OCI-M1 (cell line): ENCODE data around the gene ETV1.
A peak's percentile ranks its signal among the peaks of the same experiment; 100 is the strongest.

ENCODE experiments used
- DNase-seq: peaks from one replicate; lab custom pipeline; 2025; lab: John Stamatoyannopoulos, UW

ETV1 gene

DNA sequence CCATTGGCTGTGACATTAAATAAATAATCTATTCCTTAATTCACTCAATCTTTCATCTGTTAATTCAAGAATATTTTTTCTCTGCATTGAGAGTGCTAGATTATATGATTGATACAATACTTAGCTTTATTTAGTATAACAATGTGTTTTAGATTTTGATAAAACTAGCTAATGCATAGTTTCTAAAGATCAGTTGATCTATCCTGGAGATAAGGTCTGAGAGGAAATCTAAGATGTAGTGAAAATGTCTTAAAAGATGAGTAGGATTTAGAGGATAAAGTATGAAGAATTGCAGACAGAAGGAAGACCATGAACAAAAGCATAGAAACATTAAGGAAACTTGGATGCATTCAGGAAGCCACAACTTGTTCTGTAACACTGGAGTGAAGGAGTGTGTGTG lies 110.3 kb downstream of the ETV1 start:
- no peak for DNase-seq

DNA sequence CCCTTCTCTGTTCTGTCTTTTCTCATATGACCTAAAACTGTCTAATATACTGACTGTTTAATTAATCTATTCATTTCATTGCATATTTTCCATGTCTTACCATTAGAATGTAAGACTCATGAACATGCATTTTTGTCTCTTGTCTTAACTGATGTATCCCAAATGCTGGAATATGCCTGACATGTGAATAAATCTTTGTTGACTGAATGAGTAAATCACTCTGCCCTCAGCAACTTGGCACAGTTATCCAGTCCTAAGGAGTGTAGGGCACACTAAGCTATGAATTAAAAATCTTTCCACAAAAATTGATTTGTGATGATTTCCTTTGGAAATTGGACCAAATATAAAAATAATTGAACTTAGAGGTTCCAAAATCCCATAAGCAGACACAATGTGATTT lies 111.3 kb downstream of the ETV1 start:
- DNase-seq: no peak

DNA sequence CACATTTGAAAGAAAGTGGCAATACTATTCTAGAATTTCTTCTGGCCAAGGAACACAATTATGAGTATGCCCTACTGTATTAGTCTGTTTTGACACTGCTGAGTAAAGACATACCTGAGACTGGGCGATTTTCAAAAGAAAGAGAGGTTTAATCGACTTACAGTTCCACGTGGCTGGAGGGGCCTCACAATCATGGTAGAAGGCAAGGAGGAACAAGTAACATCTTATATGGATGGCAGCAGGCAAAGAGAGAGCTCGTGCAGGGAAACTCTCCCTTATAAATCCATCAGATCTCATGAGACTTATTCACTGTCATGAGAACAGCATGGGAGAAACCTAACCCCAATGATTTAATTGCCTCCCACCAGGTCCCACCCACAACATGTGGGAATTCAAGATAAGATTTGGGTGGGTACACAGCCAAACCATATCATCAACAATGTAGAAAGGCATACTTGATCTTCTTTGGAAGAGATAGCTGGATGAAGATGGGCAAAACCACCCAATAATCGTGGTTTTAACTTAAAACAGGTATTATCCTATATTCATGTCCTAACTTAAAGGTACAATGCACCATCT lies 113.9 kb downstream of the ETV1 start:
- DNase-seq: peak; percentile 68

DNA sequence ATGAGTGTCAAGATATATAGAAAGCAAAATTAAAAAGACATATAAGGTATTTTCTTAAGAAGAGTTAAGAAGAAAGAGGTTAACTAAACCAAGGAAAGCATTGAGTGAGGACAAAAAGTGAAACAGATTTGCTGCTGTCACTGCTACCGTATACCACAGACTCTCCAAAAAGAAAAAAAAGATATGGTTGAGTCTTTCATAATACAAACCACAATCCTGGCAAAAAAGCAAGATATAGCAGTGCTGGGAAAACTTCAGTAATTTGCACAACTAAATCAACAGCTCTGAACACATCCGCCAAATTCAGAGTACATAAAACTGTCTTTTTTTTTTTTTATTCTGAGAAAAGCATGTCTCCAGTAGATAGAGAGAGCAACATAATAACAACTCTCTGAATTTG lies 114.7 kb downstream of the ETV1 start:
- DNase-seq: peak; percentile 63

DNA sequence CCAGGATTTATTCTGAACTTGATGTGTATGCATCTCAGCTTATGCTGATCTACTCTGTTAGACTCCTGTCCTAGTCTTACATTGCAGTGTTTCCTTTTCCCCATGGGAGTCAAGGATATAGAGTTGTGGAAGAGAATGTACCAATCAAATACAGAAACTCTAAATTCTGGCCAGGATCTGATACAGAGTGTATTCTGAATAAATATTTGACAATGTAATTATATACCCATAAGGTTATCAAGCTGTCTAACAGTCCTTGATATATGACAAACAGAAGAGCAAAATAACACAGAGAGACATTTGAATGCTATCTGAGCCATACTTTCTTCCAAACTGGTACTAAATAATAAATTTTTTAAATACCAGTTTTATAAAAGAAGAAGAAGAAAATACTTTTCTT lies 116.8 kb downstream of the ETV1 start:
- DNase-seq: no peak

DNA sequence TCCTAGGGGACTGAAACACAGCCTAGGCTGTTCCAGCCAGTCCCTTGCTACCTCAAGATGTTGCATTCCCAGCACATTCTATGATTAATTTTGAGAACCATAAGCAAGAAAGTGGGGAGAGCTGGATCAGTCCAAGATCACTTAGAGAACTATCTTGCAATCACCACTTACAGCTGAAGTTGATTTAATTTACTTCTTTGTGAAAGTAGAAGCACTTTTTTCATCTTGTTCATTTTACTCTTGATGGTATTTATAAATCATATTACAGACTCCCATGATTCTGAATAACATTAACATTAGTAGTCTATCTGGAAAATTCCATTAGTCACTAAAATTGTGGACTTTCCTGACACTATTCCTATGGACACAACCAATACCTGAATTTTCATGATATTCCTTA lies 118.5 kb downstream of the ETV1 start:
- no peak for DNase-seq

DNA sequence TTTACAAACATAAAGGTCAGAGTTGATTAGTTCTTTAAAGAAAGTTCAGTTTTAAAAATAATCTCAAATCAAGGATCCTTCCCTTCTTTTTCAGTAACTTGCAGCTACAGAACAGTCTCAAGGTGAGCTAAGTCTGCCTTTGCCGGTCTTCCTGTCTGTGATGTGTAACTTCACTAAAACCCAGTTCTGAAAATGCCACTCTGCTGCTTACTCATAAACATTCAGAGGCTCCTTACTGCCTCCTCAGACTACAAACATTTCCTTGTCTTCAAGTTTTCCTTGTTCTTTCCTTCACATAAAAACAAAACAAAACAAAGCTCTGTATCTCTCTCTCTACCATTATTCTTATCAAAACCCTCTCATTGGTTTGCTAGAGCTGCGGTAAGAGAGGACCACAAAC lies 128.7 kb downstream of the ETV1 start:
- DNase-seq: no peak

DNA sequence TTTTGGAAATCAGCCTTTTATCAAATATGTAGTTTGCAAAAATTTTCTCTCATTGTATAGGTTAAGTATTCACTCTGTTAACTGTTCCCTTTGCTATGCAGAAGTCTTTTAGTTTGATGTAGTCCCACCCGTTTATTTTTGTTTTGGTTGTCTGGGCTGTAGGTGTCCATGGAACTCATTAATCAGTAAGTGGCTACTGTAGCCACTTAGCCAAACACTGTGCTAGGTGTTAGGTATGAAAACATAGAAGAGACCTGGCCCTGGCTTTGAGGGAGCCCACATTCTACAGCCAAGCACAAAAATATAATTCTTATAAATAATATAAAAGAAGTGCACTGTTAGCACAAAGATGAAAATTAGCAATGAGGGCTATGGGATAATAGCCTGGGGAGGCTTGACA lies 133.5 kb downstream of the ETV1 start:
- no peak for DNase-seq

DNA sequence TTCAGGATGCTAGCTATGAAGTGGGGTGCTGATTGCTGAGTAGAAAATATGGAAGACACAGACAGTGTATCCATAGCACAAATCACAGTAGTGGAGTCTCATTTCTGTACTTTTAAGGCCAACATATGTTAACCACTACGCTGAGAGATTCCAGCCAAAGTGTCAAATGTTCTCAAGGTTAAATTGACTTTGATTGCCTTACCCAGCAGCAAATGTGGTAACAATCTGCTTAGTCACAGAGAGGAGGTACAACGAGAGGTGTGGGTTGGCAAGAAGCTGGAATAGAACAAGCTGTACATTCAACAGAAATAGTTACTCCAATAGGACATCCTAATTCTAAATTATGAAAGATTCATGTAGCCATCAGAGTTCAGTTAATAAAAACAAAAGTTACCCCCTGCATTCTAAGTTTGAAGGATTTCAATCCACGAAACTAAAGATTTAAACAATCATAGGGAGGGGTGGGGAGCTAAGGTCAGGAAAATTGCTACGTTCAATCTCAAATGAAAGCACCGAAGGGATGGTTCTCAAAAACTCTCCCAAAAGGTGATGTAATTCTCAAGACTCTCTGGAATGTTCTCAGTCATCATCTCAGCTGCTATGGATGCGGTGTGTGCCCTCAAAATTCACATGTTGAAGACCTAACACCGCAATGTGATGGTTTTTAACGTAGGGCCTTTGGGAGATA lies 137.0 kb downstream of the ETV1 start:
- no peak for DNase-seq

DNA sequence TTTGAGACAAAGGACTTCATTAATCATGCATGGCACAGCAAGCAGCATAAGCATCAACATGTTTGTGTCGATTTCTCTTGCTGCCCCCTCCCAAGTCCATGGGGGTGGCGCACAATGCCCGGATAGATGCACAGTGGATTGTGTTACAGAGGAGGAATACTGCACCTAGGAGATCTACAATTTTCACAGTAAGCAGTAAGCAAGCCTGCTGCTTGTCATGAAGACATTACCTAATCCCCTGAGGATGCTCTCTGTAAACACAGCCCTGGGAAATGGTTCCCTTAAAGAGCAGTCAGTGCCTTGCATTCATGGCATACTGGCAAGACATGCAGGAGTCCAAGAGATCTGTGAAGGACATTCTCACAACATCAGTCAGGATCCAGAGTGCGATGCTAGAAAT lies 137.7 kb downstream of the ETV1 start:
- no peak for DNase-seq

DNA sequence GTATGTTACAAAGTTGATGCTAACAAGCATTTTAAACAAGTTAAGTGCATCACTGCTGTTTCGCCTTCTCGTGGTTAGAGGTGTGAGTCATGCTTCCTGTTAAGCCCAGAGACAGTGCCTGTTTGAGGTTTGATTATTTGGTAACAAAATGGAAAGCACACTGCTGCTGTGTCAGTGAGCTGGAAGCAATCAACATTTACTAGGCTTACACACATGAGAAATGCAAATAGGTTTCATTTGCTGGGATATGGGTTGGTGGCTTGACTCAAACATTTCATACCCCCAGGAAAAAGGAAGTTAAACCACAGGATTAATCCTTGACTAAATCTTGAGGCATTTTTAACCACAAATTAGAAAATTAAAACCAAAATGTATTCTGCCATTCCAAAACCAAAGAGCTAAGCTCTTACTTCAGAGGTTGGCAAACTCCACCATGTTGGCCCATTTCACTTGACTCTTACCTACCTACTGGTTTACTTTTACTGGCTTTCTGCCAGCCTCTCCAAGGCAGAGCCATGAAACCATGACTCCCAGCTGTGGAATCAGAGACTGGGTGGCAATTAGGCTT lies 139.2 kb downstream of the ETV1 start:
- DNase-seq: peak; percentile 81

DNA sequence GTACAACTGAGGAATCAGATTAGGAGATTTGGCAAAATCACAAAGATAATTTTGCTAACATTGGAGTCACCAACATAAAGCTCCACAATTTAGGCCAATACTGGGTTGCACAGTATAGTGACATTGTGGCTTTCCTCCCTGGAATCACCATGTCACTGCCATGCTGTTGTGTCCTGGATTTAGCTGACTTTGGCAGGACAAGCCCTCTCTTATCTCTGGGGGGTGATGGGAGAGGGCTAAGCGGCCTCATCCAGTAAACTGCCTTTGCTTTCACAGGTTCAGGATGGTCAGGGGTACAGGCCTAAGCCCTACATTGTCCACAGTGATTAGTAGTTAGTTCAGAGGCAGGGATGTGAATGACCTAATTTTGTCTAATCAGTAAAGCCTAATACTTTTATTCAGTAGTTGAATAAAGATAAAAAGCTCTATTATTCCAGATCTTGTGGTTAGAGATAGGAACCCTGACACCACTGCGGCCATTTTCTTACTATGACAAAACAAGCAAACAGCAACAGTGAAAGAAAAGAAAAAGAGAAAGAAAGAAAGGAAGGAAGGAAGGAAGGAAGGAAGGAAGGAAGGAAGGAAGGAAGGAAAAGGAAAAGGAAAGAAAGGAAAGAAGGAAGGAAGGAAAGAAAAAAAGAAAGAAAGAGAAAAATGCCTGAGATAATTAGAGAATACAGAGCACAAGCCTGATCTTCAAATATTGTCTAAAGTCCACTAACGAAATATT lies 140.1 kb downstream of the ETV1 start:
- no peak for DNase-seq

DNA sequence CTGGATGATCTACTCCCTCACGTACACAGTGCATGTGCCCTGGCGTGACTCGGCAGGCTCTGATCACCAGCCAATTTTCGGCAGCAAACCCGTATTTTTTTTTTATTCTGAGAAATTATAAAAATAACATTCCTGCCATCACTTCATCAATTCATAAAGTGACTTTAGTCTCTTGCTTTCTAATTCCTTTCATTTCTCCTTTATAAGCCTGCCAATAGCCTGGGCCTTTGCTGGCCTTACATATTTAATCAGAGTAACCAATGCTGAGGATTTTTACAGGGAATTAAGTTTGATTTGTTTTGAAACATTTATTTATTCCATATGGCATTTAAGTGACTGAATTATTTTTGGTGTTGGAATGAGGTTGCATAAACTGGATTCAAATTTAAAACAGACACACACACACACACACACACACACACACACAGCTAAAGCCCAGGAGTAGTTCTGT lies 140.8 kb downstream of the ETV1 start:
- no peak for DNase-seq

DNA sequence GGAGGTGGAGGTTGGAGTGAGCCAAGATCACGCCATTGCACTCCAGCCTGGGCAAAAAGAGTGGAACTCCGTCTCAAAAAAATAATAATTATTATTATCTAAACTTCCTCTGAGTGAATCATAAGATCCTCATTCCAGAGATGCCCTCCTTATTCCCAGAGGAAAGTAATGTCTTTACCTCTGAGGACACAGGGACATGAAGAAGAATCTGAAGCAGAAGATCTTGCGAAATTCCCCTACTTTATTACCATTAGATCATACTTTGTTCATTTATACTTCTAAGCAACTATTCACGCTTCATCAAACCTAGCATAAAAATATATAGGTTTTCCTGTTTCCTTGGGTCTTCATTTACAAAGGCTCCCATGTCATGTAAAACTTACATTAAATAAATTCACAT lies 143.1 kb downstream of the ETV1 start:
- DNase-seq: no peak

DNA sequence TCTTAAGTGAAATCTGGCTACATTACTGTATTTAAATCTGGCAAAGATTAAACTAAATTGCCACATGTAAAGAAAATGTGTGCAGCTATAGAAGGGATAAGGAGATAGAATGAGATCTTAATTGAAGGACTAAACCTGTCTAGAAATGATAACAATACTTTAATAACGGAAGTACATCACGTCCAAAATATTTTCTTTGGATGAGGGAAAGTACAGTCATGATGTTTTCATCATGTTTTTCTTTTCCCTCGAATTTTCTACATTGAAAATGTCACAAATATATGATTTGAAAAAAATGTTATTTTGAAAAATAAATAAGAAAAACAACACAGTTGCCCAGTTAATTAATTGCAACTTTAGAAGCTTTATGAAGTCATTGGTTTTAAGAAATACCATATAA lies 143.9 kb downstream of the ETV1 start:
- no peak for DNase-seq

DNA sequence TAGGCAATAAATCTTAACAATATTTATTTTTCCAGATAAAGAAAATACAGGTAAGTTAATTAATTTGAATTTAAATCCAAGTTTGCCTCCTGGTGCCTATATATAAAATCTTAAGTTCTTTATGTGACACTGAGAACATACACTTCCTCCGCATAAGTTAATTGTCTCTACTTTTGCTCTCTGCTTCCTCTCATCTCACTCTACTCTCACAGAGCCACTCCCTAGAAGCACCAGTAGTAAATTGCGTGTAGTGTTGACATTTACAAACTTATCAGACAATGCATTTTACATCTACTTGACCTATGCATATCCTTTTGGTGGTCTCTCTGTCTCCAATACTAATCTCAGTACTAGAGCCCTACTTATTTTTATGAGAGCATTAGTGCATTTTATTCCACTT lies 144.5 kb downstream of the ETV1 start:
- no peak for DNase-seq

DNA sequence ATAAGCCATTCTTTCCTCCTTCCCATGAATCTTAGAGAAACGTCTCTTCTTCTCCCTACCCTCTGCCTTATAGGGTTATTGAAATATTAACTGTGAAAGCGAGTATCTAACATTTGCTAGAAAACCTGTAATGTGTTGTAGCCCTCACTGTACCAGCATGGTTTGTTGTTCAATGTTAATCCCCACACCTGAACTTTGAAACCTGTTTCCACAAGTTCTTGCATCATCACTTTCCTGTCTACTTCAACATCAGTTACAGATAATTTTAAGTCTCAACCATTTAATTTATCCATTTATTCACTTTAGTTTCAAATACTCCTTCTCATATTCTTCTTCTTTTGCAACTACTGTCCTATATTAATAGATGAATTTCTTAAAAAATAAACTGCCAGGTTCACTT lies 148.2 kb downstream of the ETV1 start:
- DNase-seq: no peak
